Vagina (tissue), 2 donors: ENCODE measurements around the gene LPA. TPM values are rescaled to one million over a fixed set of nuclear protein-coding genes. Genes with fewer than 3 reads are reported as not detected.
"Not testable (repeated sequence)": the region's sequence is repeated elsewhere in the genome, so short reads cannot be mapped to it uniquely, and the experiment has no call there.

ENCODE experiments used
- DNase-seq, 2 donors: peaks; one replicate each; pipeline ENCODE4 v3.0.0-alpha.2; 2017; ENCODE audit errors: extremely low spot score in 2 of 2
- H3K27ac ChIP-seq: fragments of 200-600 bp; sonication (generic); one replicate; pipeline ENCODE4 v1.5.1; 2019
- H3K27me3 ChIP-seq: fragments of 200-600 bp; sonication (generic); one replicate; pipeline ENCODE4 v1.5.1; 2019
- H3K36me3 ChIP-seq, 2 donors: fragments of 200-600 bp; sonication (generic); one replicate each; pipeline ENCODE4 v1.5.1; 2017 to 2019
- H3K4me1 ChIP-seq: fragments of 200-600 bp; sonication (generic); one replicate; pipeline ENCODE4 v1.5.1; 2019
- H3K4me3 ChIP-seq, 2 donors: fragments of 200-600 bp; sonication (generic); 1 replicate in 1 of 2; 2 replicates in 1 of 2; pipeline ENCODE4 v1.5.1; 2016 to 2019
- H3K9me3 ChIP-seq: fragments of 200-600 bp; sonication (generic); one replicate; pipeline ENCODE4 v1.5.1; 2019
- CTCF ChIP-seq, 3 experiments: fragments of 450-650 bp in 2 of 3; fragments of 200-600 bp in 1 of 3; sonication (generic) in 1 of 3; IDR thresholded peaks; one replicate each; pipeline ENCODE4 v1.5.1; 2017 to 2019; ENCODE audit warnings: antibody characterized with exemption in 3 of 3, mild to moderate bottlenecking in 2 of 3, moderate library complexity in 2 of 3
- POLR2A ChIP-seq, 2 donors: fragments of 450-650 bp; IDR thresholded peaks; one replicate each; pipeline ENCODE4 v1.6.1; 2017; ENCODE audit warnings: antibody characterized with exemption in 2 of 2, mild to moderate bottlenecking in 2 of 2, moderate library complexity in 2 of 2
- POLR2AphosphoS5 ChIP-seq, 2 donors: sonication (generic); formaldehyde crosslinking; IDR thresholded peaks; one replicate each; pipeline ENCODE4 v1.9.0; 2017; ENCODE audit warnings: antibody characterized with exemption in 2 of 2, mild to moderate bottlenecking in 2 of 2, low read depth in 1 of 2; ENCODE audit not compliant: insufficient read depth in 1 of 2
- intact Hi-C: fragments of 100-400 bp; cut with DNase I; formaldehyde crosslinking; loops from one replicate; pipeline ENCODE4 v1.15.1; 2023
- total RNA-seq: library from RNA; depleted of rRNA; stranded (reverse); fragments of >200 nt; gene quantifications from one replicate; pipeline ENCODE4 v1.2.3, GENCODE V29; 2016

The LPA gene
- 0.49 TPM for total RNA-seq

- intact Hi-C loops, DNase-seq, H3K36me3 ChIP-seq, H3K4me3 ChIP-seq, H3K27me3 ChIP-seq, H3K9me3 ChIP-seq, H3K4me1 ChIP-seq, H3K27ac ChIP-seq: not testable (repeated sequence)
These were observed at the start of gene LPA for GRCh38 chr6:160664198-160664597. Gene LPA, minus strand, starts transcription at chr6:160664275. Its CDS starts 61 bp downstream, at chr6:160664214.

- H3K27me3 ChIP-seq, intact Hi-C loops, H3K36me3 ChIP-seq, H3K9me3 ChIP-seq, H3K4me3 ChIP-seq, H3K4me1 ChIP-seq, H3K27ac ChIP-seq, DNase-seq: not testable (repeated sequence)
These were observed 44.9 kb upstream of the LPA start for GRCh38 chr6:160708993-160709392.

- intact Hi-C loops, DNase-seq: not testable (repeated sequence)
These were observed 40.6 kb upstream of the LPA start for GRCh38 chr6:160704688-160705087.

GRCh38 chr6:160701918-160702680, 38.0 kb upstream of the LPA start, which contains the start of gene PLG:
Gene PLG, plus strand, starts transcription at chr6:160702244. Its CDS starts 61 bp downstream, at chr6:160702305.
- intact Hi-C loops, H3K27ac ChIP-seq, H3K9me3 ChIP-seq, H3K27me3 ChIP-seq, H3K4me3 ChIP-seq, H3K4me1 ChIP-seq, H3K36me3 ChIP-seq, DNase-seq: not testable (repeated sequence)

More at GRCh38 chr6:160704688-160705087, 40.6 kb upstream of the LPA start:
- not testable (repeated sequence) for H3K27me3 ChIP-seq, H3K4me3 ChIP-seq, H3K4me1 ChIP-seq, H3K27ac ChIP-seq, H3K9me3 ChIP-seq, H3K36me3 ChIP-seq

GRCh38 chr6:160697826-160698225, 33.8 kb upstream of the LPA start:
- TF ChIP-seq POLR2A (IDR thresholded peaks at IDR 0.05), result no peak
- TF ChIP-seq POLR2AphosphoS5 (IDR thresholded peaks at IDR 0.05; ENCODE audit: insufficient read depth in 1 of 2, low read depth in 1 of 2), result no peak
- TF ChIP-seq CTCF (IDR thresholded peaks at IDR 0.05), result no peak
- Histone ChIP-seq H3K36me3 (no peaks in the 10 kb centered on the region), H3K4me3 (no peak overlapping the region), H3K27ac (no peak overlapping the region), H3K27me3 (no peaks in the 10 kb centered on the region), H3K4me1 (no peaks in the 10 kb centered on the region), H3K9me3 (no peaks in the 10 kb centered on the region)
- intact Hi-C loops, result no loop called here
- no peak for DNase-seq

- H3K9me3 ChIP-seq, H3K4me1 ChIP-seq, H3K4me3 ChIP-seq, DNase-seq, H3K36me3 ChIP-seq, intact Hi-C loops, H3K27me3 ChIP-seq, H3K27ac ChIP-seq: not testable (repeated sequence)
These were observed 32.8 kb upstream of the LPA start for GRCh38 chr6:160696884-160697283.

- DNase-seq, H3K4me1 ChIP-seq, H3K4me3 ChIP-seq, H3K27ac ChIP-seq, H3K36me3 ChIP-seq, H3K9me3 ChIP-seq, H3K27me3 ChIP-seq, intact Hi-C loops: not testable (repeated sequence)
These were observed 31.5 kb upstream of the LPA start for GRCh38 chr6:160695622-160696021.

GRCh38 chr6:160695025-160695424, 30.9 kb upstream of the LPA start:
- DNase-seq, H3K27ac ChIP-seq, H3K27me3 ChIP-seq, H3K36me3 ChIP-seq, intact Hi-C loops, H3K4me1 ChIP-seq, H3K4me3 ChIP-seq, H3K9me3 ChIP-seq: not testable (repeated sequence)
